COR-L47 (cell line): Measurements from ENCODE around the gene BTNL9.
"Not testable (repeated sequence)": the region's sequence is repeated elsewhere in the genome, so short reads cannot be mapped to it uniquely, and the experiment has no call there.

Source experiments
- DNase-seq: peaks from one replicate; lab custom pipeline; 2025; lab: John Stamatoyannopoulos, UW

The BTNL9 gene

DNA sequence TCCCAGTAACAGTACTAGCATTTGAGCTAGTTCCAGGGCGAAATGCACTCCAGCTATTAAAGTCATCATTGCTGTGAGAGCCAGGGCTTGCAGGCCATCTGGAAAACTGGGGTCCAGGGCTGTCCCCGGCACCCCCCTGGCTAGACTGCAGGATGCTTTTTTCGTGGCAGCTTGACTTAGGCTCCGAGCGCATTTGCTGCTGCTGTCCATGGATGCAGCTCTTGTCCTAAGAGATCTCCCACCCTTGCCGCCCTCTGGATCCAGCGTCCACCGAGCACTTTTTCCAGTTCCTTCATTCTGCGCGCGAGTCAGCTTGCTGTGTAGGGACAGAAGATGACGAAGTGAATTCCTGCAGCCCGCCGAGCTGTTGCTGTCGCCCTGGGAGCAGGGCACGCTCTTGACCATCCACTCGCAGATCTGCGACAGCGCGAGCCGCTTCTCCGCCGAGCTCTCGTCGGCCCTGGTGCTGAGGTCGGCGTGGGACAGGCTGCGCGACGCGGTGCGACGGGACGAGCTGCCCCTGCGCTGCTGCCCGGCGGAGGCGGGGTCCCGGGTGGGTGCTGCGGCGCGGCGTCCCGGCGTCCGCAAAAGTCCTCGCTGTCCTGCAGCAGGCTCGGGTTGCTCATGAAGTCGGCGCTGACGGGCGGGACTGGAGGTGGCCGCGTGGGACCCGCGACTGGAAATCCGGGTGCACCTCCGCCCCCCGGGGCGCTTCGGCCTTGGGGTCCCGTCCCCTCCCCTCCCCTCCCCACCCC lies 60.2 kb downstream of the BTNL9 start:
- DNase-seq, result no peak

DNA sequence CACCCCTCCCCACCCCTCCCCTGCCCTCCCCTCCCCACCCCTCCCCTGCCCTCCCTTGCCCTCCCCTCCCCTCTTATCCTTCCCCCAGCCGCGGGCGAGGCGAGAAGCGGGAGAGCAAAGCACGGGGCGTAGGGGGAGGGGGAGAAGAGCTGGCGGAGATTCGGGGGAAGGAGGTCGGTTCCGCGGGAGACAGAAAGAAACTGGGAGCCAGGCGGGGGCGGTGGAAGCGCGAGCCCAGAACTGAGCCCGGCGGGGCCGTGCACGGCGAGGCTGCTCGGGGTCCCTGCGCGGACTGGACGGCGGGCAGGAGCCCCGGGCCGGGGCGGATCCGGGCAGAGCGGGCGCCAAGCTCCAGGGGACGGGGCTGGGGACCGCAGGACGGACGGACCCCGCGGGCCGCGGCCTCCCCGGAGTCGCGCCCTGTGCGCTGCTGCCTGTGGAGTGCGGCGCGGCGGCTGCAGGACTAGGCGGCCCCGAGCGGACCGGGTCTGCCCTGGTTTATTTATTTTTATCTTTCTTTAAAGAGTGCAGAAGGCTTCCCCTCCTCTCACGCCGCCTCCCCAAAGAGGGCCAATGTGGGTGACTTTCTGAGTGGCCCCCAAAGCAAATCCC lies 61.1 kb downstream of the BTNL9 start:
- not testable (repeated sequence) for DNase-seq

DNA sequence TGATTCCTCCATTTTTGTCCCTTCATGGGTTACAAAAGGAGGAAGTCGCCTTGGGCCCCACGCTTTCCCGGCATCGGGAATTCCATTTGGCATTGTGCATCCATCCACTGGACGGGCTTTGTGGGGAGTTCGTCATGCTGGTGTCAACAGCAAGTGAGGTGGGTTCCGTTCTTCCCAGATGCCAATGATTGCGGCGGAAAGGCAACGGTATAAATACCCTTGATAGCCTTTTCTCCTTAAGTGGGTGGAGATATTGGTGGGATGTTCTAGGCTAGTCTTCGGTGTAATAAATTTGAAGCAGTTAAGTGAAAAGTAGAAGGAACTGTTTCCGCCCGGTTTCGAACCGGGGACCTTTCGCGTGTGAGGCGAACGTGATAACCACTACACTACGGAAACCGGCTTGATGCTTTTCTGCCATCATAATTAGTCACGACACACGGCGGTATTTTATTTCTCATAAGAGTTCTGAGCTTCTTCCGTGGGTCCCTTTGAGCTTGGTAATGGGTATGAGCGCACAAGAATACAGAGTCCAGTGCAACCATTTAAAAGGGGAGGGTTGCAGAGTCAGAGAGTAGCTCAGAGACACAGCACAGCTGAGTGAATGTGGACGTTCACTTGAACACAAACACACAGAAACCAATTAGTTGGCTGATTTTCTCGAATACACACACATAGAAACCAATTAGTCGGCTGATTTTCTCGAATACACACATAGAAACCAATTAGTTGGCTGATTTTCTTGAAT lies 62.0 kb downstream of the BTNL9 start:
- DNase-seq, result not testable (repeated sequence)

DNA sequence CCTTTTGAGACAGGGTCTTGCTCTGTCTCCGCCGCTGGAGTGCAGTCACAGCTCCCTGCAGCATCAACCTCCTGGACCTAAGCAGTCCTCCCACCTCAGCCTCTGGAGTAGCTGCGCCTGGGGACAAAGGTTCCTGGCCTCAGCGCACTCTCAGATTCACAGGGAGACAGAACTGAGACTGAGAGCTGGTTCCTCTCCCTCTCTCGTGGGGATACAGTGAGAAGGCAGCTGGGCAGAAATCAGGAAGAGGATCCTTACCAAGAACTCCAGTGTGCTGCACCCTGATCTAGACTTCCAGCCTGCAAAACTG lies 64.1 kb downstream of the BTNL9 start:
- DNase-seq, result not testable (repeated sequence)

DNA sequence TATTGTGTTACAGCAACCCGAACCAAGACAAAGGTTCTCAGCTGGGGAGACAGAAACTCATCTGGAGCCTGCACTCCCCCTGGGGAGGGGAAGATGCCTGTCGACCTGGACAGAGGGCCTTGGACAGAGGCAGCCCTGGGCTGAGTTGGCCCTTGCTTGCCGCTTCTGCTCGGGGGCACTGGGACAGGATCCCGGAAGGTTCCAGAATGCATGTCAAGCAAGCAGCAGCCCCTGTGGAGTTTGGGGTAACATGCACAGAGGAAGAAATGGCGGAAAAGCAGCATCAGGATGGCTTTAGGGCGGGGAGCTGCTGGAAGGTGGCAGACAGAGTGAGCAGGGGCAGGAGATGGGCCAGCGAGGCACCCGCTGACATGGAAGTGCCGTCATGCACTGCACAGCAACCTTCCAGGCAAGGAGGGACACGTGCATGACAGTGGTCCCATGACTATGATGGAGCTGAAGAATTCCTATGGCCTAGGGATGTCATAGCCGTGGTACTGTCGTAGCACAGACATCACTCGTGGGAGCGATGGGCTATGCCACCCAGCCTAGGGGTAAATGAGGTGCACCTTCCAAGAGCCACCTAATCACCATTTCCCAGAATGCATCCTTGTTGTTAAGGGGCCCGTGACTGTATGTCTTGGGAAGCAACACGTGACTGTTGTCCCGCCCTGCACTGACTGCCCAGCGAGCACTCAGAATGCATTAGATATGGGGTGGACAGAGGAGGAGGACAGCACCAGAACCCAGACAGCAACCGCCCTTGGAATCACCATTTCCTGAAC lies 64.7 kb downstream of the BTNL9 start:
- not testable (repeated sequence) for DNase-seq

DNA sequence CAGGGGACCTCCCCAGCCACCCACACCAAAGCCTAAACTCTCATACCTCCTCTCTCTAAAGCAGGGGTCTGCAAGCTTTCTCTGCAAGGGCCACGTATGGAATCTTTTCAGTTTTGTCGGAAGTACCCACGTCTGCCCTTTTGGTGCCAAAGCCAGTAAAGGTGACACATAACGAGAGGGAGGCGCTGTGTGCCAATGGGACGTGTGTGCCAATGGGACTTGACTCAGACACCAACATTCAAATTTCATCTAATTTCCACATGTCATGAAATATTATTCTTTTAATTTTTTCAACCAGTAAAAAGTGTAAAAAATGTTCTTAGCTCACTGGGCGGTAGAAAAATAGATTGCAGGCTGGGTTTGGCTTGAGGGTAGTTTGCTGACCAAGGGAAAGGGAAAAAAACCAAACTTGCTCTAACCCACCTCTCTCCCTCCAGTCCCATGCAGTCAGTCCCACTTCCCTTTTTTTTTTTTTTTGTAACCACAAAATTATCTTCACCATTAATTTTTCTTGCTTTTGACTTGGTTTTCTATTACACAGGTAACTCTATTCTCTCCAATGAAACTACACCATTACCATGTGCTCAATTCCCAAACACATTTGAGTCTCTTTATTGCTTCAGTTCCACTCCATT lies 65.4 kb downstream of the BTNL9 start:
- no peak for DNase-seq

DNA sequence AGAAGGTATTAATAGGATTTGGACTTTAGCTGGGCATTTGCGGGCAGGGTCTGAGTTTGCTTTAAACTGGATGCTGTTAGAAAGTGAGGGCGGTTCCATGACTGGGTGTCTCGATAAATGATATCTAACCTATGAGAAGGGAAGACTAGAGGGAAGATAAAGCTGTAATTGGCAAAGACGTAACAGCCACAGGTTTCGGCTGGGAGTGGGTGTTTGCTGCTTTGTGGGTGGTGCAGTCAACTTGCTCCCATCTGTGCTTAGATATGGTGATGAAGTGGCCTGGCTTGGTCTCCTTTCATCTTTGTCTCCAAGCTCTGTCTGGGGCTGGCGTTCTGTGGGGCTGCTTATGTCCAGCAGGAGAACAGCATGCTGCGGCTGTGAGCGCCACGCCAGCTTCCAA lies 67.6 kb downstream of the BTNL9 start:
- no peak for DNase-seq

DNA sequence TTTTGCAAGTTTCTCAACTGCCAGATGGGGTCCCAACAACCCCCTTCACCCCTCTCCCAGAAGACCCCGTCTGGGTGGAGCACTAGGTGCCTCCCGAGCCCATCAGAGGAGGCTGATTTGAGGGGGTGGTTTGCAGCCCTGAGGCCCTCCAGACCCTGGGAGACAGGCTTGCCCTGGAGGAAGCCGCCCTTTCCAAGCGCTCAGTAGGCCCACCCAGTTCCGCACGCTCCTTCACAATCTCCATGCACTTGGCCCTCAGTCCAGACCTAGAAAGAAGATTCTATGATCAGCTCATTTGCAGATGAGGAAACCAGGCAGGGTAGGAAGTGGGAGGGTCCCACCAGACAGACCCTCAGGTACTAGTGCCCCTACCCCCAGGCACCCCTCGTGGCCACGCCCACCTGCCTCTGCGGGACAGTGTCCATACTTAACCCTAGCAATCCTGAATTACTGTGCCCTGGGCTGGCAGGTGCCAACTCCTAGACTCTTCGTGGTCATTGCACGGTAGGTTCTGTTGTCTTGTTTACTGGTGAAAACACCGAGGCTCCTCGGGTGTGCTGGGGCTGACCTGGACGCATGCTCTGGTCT lies 68.6 kb downstream of the BTNL9 start:
- DNase-seq, result no peak

DNA sequence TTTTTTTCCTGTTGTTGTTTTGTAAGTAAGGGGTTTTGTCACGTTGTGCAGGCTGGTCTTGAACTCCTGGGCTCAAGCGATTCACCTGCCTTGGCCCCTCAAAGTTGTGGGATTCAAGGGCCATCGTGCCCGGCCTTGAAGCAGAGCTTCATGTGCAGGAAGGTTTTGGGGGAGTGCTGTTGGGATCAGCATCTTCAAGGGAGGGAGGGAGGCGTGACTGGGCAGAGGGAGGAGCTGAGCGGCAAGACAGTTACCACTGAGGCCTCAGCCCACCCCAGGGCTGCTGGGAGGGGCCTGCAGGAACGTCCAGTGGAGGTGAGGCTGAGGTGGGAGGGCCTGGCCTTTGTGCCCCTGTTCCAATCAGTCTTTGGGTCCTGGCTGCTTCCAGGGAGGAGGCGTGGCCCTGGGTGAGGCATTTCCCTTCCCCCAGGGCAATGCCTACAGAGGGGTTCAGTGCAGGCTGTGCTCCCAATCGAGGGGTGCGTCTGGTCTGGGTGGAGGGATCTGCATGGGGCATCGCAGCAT lies 69.5 kb downstream of the BTNL9 start:
- DNase-seq, result no peak

DNA sequence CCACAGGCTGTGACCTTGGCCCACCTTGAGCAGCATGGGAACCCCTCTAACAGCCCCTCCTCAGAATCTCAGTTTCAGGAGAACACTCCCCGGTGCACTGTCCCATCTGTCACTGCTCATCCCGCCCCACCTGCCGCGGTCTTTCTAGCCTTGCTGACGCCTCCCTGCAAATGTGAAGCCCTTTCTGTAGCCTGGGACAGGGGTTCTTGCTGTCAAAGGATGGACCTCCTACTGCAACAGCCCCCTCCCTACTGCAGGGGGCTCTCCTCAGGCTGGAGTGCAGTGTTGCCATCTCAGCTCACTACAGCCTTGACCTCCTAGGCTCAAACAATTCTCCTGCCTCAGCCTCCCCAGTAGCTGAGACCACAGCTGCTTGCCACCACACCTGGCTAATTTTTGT lies 70.9 kb downstream of the BTNL9 start:
- DNase-seq, result no peak
